A549 (cell line): ENCODE results near the gene CCN5. TPM values are rescaled to one million over a fixed set of nuclear protein-coding genes. Genes with fewer than 3 reads are reported as not detected.

ENCODE experiments used
- ATAC-seq, 2 experiments: fragments of 200-7000 bp in 1 of 2; fragments of >200 bp in 1 of 2; cut with Nextera tagmentation in 1 of 2; cut with Tn5 transposase in 1 of 2; 3 replicates each; pipeline versions ENCODE4 v1.8.0 to v1.9.1; 2018 to 2020; ENCODE audit warnings: mild to moderate bottlenecking in 1 of 2, moderate library complexity in 1 of 2
- CTCF ChIA-PET: fragments of 300-600 bp; sonication (Branson Sonifier 250); formaldehyde crosslinking; extraction: SDS; loops from one replicate; lab custom pipeline; 2021; ENCODE audit warnings: antibody characterized with exemption, inconsistent platforms; lab: Yijun Ruan, JAX
- POLR2A ChIA-PET: fragments of 350-600 bp; formaldehyde crosslinking; extraction: SDS; loops from one replicate; lab custom pipeline; 2021; ENCODE audit warnings: antibody characterized with exemption, inconsistent platforms; lab: Yijun Ruan, JAX
- DNase-seq, 2 experiments: peaks; one replicate each; pipeline versions ENCODE4 v3.0.0 to v3.0.0-alpha.2; 2011 to 2016; ENCODE audit warnings: low read depth in 1 of 2, low spot score in 1 of 2
- FAIRE-seq: peaks from 2 replicates; lab custom pipeline; 2011; peaks lifted over from hg19 to GRCh38; lab: Jason Lieb, UNC
- H3K27ac ChIP-seq, 2 experiments: fragments of >200 bp; sonication (Bioruptor Twin); formaldehyde crosslinking; 3 replicates each; pipeline ENCODE4 v1.5.1; 2016 to 2017
- H3K4me1 ChIP-seq: fragments of >200 bp; sonication (Bioruptor Twin); formaldehyde crosslinking; 3 replicates; pipeline ENCODE4 v1.6.1; 2016
- H3K4me2 ChIP-seq: fragments of >200 bp; sonication (Bioruptor Twin); formaldehyde crosslinking; 3 replicates; pipeline ENCODE4 v1.6.1; 2016
- H3K4me3 ChIP-seq: fragments of >200 bp; sonication (Bioruptor Twin); formaldehyde crosslinking; 3 replicates; pipeline ENCODE4 v1.5.1; 2016
- H3K9me3 ChIP-seq: fragments of >200 bp; sonication (Bioruptor Twin); formaldehyde crosslinking; 3 replicates; pipeline ENCODE4 v1.6.1; 2016
- CEBPB ChIP-seq, 2 experiments: fragments of >200 bp in 1 of 2; sonication (Bioruptor Twin) in 1 of 2; formaldehyde crosslinking in 1 of 2; IDR thresholded peaks; 2 replicates each; pipeline ENCODE4 v1.6.1; 2012 to 2016
- GATA3 ChIP-seq: IDR thresholded peaks from 2 replicates; pipeline ENCODE4 v1.6.1; 2012; ENCODE audit warnings: borderline replicate concordance
- HOXA7 ChIP-seq: fragments of 250-450 bp; sonication (Bioruptor Pico); IDR thresholded peaks from 2 replicates; pipeline ENCODE4 v1.5.0; 2020; ENCODE audit warnings: mild to moderate bottlenecking, moderate library complexity
- KDM1A ChIP-seq: fragments of 200-600 bp; sonication (generic); IDR thresholded peaks from 2 replicates; pipeline ENCODE4 v1.6.1; 2016; ENCODE audit warnings: low read depth, mild to moderate bottlenecking
- KDM5A ChIP-seq: fragments of 200-600 bp; sonication (generic); IDR thresholded peaks from 2 replicates; pipeline ENCODE4 v1.6.1; 2016; ENCODE audit warnings: antibody characterized with exemption, mild to moderate bottlenecking
- MYC ChIP-seq: IDR thresholded peaks from 2 replicates; pipeline ENCODE4 v1.6.1; 2012; ENCODE audit warnings: mild to moderate bottlenecking, inconsistent platforms, low read length, improper control_type of control experiment, borderline replicate concordance
- RAD21 ChIP-seq, 2 experiments: fragments of >200 bp in 1 of 2; sonication (Bioruptor Twin) in 1 of 2; formaldehyde crosslinking in 1 of 2; IDR thresholded peaks in 1 of 2; conservative IDR thresholded peaks in 1 of 2; 2 replicates in 1 of 2; 3 replicates in 1 of 2; pipeline ENCODE4 v1.6.1; 2012 to 2018; ENCODE audit warnings: inconsistent platforms in 1 of 2
- RNF2 ChIP-seq: fragments of 200-600 bp; sonication (generic); IDR thresholded peaks from 2 replicates; pipeline ENCODE4 v1.6.1; 2016; ENCODE audit warnings: low read depth, mild to moderate bottlenecking, antibody characterized with exemption, moderate library complexity, borderline replicate concordance
- TFCP2L1 ChIP-seq: fragments of 250-450 bp; sonication (Bioruptor Pico); IDR thresholded peaks from 2 replicates; pipeline ENCODE4 v1.5.0; 2021; ENCODE audit warnings: mild to moderate bottlenecking
- TP53 ChIP-seq: fragments of 250-450 bp; sonication (Bioruptor Pico); IDR thresholded peaks from 2 replicates; pipeline ENCODE4 v1.5.0; 2021; ENCODE audit warnings: mild to moderate bottlenecking, moderate library complexity
- ZFP36 ChIP-seq: fragments of 450-650 bp; IDR thresholded peaks from 2 replicates; pipeline ENCODE4 v1.6.1; 2014; ENCODE audit warnings: borderline replicate concordance; ENCODE audit not compliant: partially characterized antibody
- WGBS: methylation state at CpG from one replicate; pipeline ENCODE4 v1.1.6; 2017; ENCODE audit errors: missing lambda C conversion rate; 5-methylcytosine and 5-hydroxymethylcytosine counted together
- polyA plus RNA-seq, 4 experiments: library from polyadenylated mRNA; depleted of rRNA in 3 of 4; stranded (reverse); fragments of >200 nt; fragmentation: RNase III in 1 of 4; extraction: RNeasy Plus Mini Kit Qiagen cat#74134 plus additional on column Dnase treatment in 1 of 4; gene quantifications; 2 replicates in 3 of 4; 3 replicates in 1 of 4; pipeline ENCODE4 v1.2.3, GENCODE V29; 2011 to 2017
- TF ChIP-seq, protein P1 (sequence below): fragments of 250-450 bp; sonication (Bioruptor Pico); IDR thresholded peaks from 2 replicates; pipeline ENCODE4 v1.5.0; 2020; ENCODE audit warnings: low read depth, mild to moderate bottlenecking, moderate library complexity
- TF ChIP-seq, protein P2 (sequence below): fragments of 200-600 bp; sonication (generic); IDR thresholded peaks from 2 replicates; pipeline ENCODE4 v1.6.1; 2016; ENCODE audit warnings: antibody characterized with exemption, mild to moderate bottlenecking, moderate library complexity

CCN5 gene
- polyA plus RNA-seq, 2 of the 4 experiments (the other 2 are of a cell fraction) = 9.9 to 11.1 TPM

DNA sequence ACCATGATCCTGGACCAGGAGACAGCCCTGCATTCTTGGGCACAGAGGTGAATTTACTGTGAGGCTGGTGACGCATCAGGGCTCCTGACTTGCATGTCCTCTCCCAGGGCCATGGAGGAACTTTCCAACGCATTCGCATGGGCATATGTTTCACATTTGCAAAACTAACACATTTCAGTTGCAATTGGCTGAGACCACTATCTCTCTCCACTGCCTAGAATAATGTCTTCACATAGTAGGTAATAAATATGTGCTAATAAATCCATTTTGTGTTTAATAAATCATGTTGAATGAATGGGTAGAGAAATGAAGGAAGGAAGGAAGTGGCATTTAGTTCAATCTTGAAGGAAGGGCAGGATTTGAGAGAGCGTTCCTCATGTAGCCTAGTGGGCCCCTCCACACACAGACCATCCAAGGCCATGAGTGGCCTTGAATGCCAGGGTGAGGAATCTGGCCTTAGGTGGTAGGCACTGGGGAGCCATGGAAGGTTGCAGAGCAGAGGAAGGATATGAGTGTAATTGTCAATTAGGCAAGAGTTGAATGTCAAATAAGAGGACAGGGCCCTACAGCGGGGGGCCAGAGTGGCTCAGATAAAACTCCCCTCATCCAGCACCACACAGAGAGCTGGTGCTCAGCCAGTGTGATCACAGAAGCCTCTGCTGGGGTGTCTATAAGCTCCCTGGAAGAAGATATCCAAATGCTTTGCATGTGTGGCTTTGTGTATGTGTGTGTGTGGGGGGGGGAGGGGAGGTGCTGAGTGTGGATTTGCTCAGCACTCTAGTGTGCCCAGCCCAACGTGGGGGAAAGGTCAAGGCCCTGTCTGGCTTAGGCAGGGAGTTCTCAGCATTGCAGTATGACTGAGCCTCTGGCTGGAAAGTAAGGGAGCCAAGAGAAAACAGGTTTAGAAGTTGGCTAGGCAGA lies 30.9 kb upstream of the CCN5 start:
- ATAC-seq (peak; percentile 37; a peak in 5 of 6 replicates), DNase-seq (peak in 1 of 2 experiments; percentile 35), FAIRE-seq (no peak)
- ChIA-PET POLR2A (interaction anchor here (0.6 to 1.2 kb wide), 2 partner anchors 47 to 49 kb away, joined by 3 to 5 read pairs; no protein-coding TSS in a partner anchor), CTCF (interaction anchor here (0.6 to 11.0 kb wide), 59 partner anchors 8 to 470 kb away, joined by 3 to 525 read pairs (median 4); partner anchors contain the start of genes ADA, CCN5, KCNK15 and TTPAL)
- TF ChIP-seq RNF2 = no peak
- TF ChIP-seq ZFP36 = peak; percentile 44
- Histone ChIP-seq H3K4me3 (no peak overlapping the region), H3K4me2 (peak overlapping the region; percentile 57), H3K4me1 (peaks cover 19% of the 10 kb centered on the region), H3K27ac (peak overlapping the region; percentile 72 to 89), H3K9me3 (peaks cover 8% of the 10 kb centered on the region; the same call in 2 of the 3 replicates)
- WGBS = 76% methylated on average over 6 of the region's 6 CpGs

DNA sequence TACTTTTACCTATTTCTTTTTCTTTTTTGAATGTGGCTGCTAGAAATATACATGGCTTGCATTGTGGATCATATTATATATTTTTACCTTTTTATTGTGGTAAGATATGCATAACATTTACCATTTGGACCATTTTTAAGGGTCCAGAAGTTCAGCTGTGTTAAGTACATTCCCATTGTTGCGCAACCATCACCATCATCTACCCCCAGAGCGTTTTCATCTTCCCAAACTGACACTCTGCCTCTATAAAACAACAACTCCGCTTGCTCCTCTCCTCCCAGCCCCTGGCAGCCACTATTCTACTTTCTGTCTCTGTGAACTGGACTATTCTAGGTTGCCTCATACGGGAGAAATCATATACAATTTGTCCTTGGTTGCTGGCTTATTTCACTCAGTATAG lies 28.2 kb upstream of the CCN5 start:
- 88% methylated on average over 4 of the region's 4 CpGs for WGBS
- Histone ChIP-seq H3K27ac (peak overlapping the region in 1 of 2 experiments; percentile 89; a peak in 4 of 6 replicates), H3K4me1 (peaks cover 19% of the 10 kb centered on the region), H3K4me3 (no peak overlapping the region), H3K4me2 (no peak overlapping the region), H3K9me3 (peaks cover 19% of the 10 kb centered on the region)
- DNase-seq (no peak), ATAC-seq (no peak), FAIRE-seq (no peak)
- ChIA-PET POLR2A (no interaction called here), CTCF (interaction anchor here (5.4 to 11.0 kb wide), 2 partner anchors 16 to 38 kb away, joined by 58 to 525 read pairs; partner anchors contain the start of gene CCN5)
- peak; percentile 79 to 94; a peak in 3 of 4 replicates for TF ChIP-seq CEBPB (IDR thresholded peaks at IDR 0.05)
- TF ChIP-seq KDM5A = no peak
- no peak for TF ChIP-seq KDM1A

DNA sequence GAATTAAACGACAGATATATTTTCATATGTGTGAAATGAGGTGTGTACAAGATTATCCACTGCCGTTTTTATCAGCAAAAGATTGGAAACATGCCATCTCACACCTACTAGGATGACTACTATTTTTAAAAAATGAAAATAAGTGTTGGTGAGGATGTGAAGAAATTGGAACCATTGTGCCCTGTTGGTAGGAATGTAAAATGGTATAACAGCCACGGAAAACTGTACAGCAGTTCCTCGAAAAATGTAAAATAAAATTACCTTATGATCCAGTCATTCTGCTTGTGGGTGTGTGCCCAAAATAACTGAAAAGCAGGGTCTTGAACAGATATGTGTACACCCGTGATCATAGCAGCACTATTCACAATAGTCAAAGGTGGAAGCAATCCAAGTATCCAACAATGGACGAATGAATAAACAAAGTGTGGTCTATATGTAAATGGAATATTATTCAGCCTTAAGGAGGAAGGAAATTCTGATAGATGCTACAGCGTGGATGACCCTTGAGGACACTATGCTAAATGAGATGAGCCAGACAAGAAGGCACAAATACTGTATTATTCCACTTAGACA lies 27.0 kb upstream of the CCN5 start:
- CTCF ChIA-PET = interaction anchor here (5.4 to 11.0 kb wide), 4 partner anchors 15 to 44 kb away, joined by 51 to 525 read pairs (median 84); partner anchors contain the start of gene CCN5
- DNase-seq = no peak
- H3K4me1 ChIP-seq = peaks cover 27% of the 10 kb centered on the region
- no peak for ATAC-seq
- TF ChIP-seq ZFP36 (no peak), MYC (no peak), TP53 (CRISPR knock-in tag) (no peak), TFCP2L1 (CRISPR knock-in tag) (no peak), GATA3 (no peak), KDM1A (no peak), RAD21 (conservative IDR thresholded peaks at IDR 0.05 in 1 of 2, IDR thresholded peaks at IDR 0.05 in 1 of 2) (no peak), HOXA7 (CRISPR knock-in tag) (no peak)
- TF ChIP-seq, protein P1, sequence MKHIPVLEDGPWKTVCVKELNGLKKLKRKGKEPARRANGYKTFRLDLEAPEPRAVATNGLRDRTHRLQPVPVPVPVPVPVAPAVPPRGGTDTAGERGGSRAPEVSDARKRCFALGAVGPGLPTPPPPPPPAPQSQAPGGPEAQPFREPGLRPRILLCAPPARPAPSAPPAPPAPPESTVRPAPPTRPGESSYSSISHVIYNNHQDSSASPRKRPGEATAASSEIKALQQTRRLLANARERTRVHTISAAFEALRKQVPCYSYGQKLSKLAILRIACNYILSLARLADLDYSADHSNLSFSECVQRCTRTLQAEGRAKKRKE = no peak
- TF ChIP-seq, protein P2, sequence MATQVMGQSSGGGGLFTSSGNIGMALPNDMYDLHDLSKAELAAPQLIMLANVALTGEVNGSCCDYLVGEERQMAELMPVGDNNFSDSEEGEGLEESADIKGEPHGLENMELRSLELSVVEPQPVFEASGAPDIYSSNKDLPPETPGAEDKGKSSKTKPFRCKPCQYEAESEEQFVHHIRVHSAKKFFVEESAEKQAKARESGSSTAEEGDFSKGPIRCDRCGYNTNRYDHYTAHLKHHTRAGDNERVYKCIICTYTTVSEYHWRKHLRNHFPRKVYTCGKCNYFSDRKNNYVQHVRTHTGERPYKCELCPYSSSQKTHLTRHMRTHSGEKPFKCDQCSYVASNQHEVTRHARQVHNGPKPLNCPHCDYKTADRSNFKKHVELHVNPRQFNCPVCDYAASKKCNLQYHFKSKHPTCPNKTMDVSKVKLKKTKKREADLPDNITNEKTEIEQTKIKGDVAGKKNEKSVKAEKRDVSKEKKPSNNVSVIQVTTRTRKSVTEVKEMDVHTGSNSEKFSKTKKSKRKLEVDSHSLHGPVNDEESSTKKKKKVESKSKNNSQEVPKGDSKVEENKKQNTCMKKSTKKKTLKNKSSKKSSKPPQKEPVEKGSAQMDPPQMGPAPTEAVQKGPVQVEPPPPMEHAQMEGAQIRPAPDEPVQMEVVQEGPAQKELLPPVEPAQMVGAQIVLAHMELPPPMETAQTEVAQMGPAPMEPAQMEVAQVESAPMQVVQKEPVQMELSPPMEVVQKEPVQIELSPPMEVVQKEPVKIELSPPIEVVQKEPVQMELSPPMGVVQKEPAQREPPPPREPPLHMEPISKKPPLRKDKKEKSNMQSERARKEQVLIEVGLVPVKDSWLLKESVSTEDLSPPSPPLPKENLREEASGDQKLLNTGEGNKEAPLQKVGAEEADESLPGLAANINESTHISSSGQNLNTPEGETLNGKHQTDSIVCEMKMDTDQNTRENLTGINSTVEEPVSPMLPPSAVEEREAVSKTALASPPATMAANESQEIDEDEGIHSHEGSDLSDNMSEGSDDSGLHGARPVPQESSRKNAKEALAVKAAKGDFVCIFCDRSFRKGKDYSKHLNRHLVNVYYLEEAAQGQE = no peak
- TF ChIP-seq, all 56 proteins: peak for 0
- FAIRE-seq = no peak
- Histone ChIP-seq H3K4me2 (no peak overlapping the region), H3K9me3 (peaks cover 20% of the 10 kb centered on the region), H3K27ac (peak overlapping the region; percentile 29 to 89; a peak in 5 of 6 replicates), H3K4me3 (no peak overlapping the region)
- WGBS = 70% methylated on average over 7 of the region's 7 CpGs
- POLR2A ChIA-PET = no interaction called here
